Measurements from ENCODE around the gene EXO5. TPM values are rescaled to one million over a fixed set of nuclear protein-coding genes. Genes with fewer than 3 reads are reported as not detected.

EXO5 gene
- total and polyA plus RNA-seq, 2 of the 13 experiments (the other 11 are each of a cell fraction or from before 2014, with no cell fraction given) = 9.9 to 20.5 TPM

GRCh38 chr1:40535732-40536131, 27.2 kb downstream of the EXO5 start:
- ChIA-PET POLR2A (interaction anchor here (0.6 kb wide), 1 partner anchor 86 kb away, joined by 4 read pairs; the partner anchor contains the start of gene ZFP69B), CTCF (ENCODE audit: low intra/inter-chr PET ratio, low total read pairs) (no interaction called here)
- H3K4me2 ChIP-seq (ENCODE audit: low read depth, low read length) = peak overlapping the region; percentile 47; the same call in 1 of the 2 replicates
- WGBS (ENCODE audit: low lambda C conversion rate) = 11% methylated on average over 2 of the region's 2 CpGs
- H3K9ac ChIP-seq (ENCODE audit: insufficient read depth, low read depth, low read length) = peak overlapping the region; percentile 41
- peaks cover 13% of the 10 kb centered on the region for H3K79me2 ChIP-seq (ENCODE audit: insufficient read depth, low read length)
- H3K36me3 ChIP-seq (replicated peaks in 1 of 2; ENCODE audit: control insufficient read depth in 1 of 2, insufficient read depth in 2 of 2, low read length in 2 of 2) = peaks cover 4 to 10% of the 10 kb centered on the region in 2 experiments; a peak in 3 of 5 replicates
- H3K9me3 ChIP-seq (ENCODE audit: low read length) = no peaks in the 10 kb centered on the region
- DNase-seq (ENCODE audit: low spot score) (peak; percentile 86), ATAC-seq (peak; percentile 61), FAIRE-seq (peak; percentile 51)
- intact Hi-C loops (cut with micrococcal nuclease; ENCODE audit: unreplicated experiment) = no loop called here
- no peak overlapping the region for H2AFZ ChIP-seq (ENCODE audit: low read length)
- BruUV-seq (replicated peaks) = no TSS peak
- H3K4me1 ChIP-seq (ENCODE audit: insufficient read depth, low read length) = peaks cover 43% of the 10 kb centered on the region
- H3K27me3 ChIP-seq (ENCODE audit: control insufficient read depth in 1 of 2, insufficient read depth in 2 of 2, low read length in 2 of 2) = no peaks in the 10 kb centered on the region; a peak in 1 of 5 replicates
- in situ Hi-C loops (cut with HindIII; ENCODE audit: extremely low pct_ligation_motif_present, low pct_unique_long_range_greater_than_20kb) = no loop called here
- peak overlapping the region; percentile 84 for H3K27ac ChIP-seq (ENCODE audit: extremely low read length, insufficient read depth, low read length)
- no peak overlapping the region for H3K4me3 ChIP-seq (replicated peaks in 1 of 3; ENCODE audit: insufficient read depth in 1 of 3, low read depth in 2 of 3, low read length in 3 of 3)
- H4K20me1 ChIP-seq (ENCODE audit: insufficient read depth, low read length) = no peaks in the 10 kb centered on the region
- TF ChIP-seq MEF2D (CRISPR knock-in tag; IDR thresholded peaks at IDR 0.05) (0 out of 2 replicates have a peak, but pooled peaks have one; percentile 26), ZFP36L1 (CRISPR knock-in tag; IDR thresholded peaks at IDR 0.05) (no peak), ZNF225 (CRISPR knock-in tag; IDR thresholded peaks at IDR 0.05) (no peak), ZNF207 (IDR thresholded peaks at IDR 0.05; ENCODE audit: borderline replicate concordance) (no peak), MTA1 (CRISPR knock-in tag; IDR thresholded peaks at IDR 0.05; ENCODE audit: borderline replicate concordance) (no peak), YEATS2 (CRISPR knock-in tag; IDR thresholded peaks at IDR 0.05; ENCODE audit: borderline replicate concordance) (no peak), IRF2 (CRISPR knock-in tag; IDR thresholded peaks at IDR 0.05) (peak; percentile 44; the same call in 1 of the 2 replicates), RARG (CRISPR knock-in tag; IDR thresholded peaks at IDR 0.05; ENCODE audit: low read depth) (no peak), SMYD3 (CRISPR knock-in tag; IDR thresholded peaks at IDR 0.05) (0 out of 2 replicates have a peak, but pooled peaks have one; percentile 24), CBX1 (IDR thresholded peaks at IDR 0.05; ENCODE audit: low read depth) (no peak), SRY (CRISPR knock-in tag; IDR thresholded peaks at IDR 0.05) (no peak), ZNF350 (CRISPR knock-in tag; IDR thresholded peaks at IDR 0.05; ENCODE audit: borderline replicate concordance, low read depth) (no peak), ZNF468 (CRISPR knock-in tag; IDR thresholded peaks at IDR 0.05) (no peak), ZNF761 (CRISPR knock-in tag; conservative IDR thresholded peaks at IDR 0.05) (no peak), MBNL3 (CRISPR knock-in tag; conservative IDR thresholded peaks at IDR 0.05) (no peak), CEBPB (IDR thresholded peaks at IDR 0.05; ENCODE audit: borderline replicate concordance, low read depth, low read length) (peak; percentile 80), FOXP1 (IDR thresholded peaks at IDR 0.05) (peak; percentile 71), FOXP1 (CRISPR knock-in tag; IDR thresholded peaks at IDR 0.05) (peak; percentile 98), ZNF446 (CRISPR knock-in tag; IDR thresholded peaks at IDR 0.05) (no peak), ZSCAN20 (CRISPR knock-in tag; IDR thresholded peaks at IDR 0.05; ENCODE audit: borderline replicate concordance) (no peak), TAF1 (CRISPR knock-in tag; IDR thresholded peaks at IDR 0.05) (no peak), ZNF556 (CRISPR knock-in tag; IDR thresholded peaks at IDR 0.05; ENCODE audit: borderline replicate concordance) (no peak), ESRRA (CRISPR knock-in tag; IDR thresholded peaks at IDR 0.05; ENCODE audit: low read depth) (peak; percentile 90), TFDP1 (CRISPR knock-in tag; IDR thresholded peaks at IDR 0.05; ENCODE audit: borderline replicate concordance) (no peak), ZNF652 (CRISPR knock-in tag; IDR thresholded peaks at IDR 0.05; ENCODE audit: borderline replicate concordance, low read depth) (peak; percentile 51; the same call in 1 of the 2 replicates), SP1 (IDR thresholded peaks at IDR 0.05) (no peak), SP1 (CRISPR knock-in tag; IDR thresholded peaks at IDR 0.05) (no peak), ELF4 (CRISPR knock-in tag; IDR thresholded peaks at IDR 0.05; ENCODE audit: borderline replicate concordance) (no peak)
